ENCODE data around the gene BICRA.

BICRA gene

GRCh38 chr19:47693489-47693888, 84.6 kb downstream of the BICRA start:
- no peak for TF ChIP-seq CTCF (IDR thresholded peaks at IDR 0.05; ENCODE audit: unreplicated experiment in 3 of 3)
- no peak overlapping the region for H3K27ac Mint-ChIP-seq
- H3K9me3 Mint-ChIP-seq = no peaks in the 10 kb centered on the region
- peaks cover 27% of the 10 kb centered on the region for H3K36me3 Mint-ChIP-seq (ENCODE audit: low read depth)
- H3K4me3 Mint-ChIP-seq = no peak overlapping the region
- no peaks in the 10 kb centered on the region for H3K4me1 Mint-ChIP-seq
- H3K27me3 Mint-ChIP-seq (ENCODE audit: low read depth) = no peaks in the 10 kb centered on the region

GRCh38 chr19:47693903-47694302, 85.0 kb downstream of the BICRA start:
- Mint-ChIP-seq H3K9me3 (no peaks in the 10 kb centered on the region), H3K4me1 (no peaks in the 10 kb centered on the region), H3K4me3 (no peak overlapping the region), H3K27me3 (ENCODE audit: low read depth) (no peaks in the 10 kb centered on the region), H3K36me3 (ENCODE audit: low read depth) (peaks cover 27% of the 10 kb centered on the region), H3K27ac (no peak overlapping the region)
- TF ChIP-seq CTCF (IDR thresholded peaks at IDR 0.05; ENCODE audit: unreplicated experiment in 3 of 3) = no peak

GRCh38 chr19:47694466-47695273, 85.7 kb downstream of the BICRA start:
- Mint-ChIP-seq H3K4me3 (no peak overlapping the region), H3K4me1 (no peaks in the 10 kb centered on the region), H3K27me3 (ENCODE audit: low read depth) (no peaks in the 10 kb centered on the region), H3K27ac (no peak overlapping the region), H3K36me3 (ENCODE audit: low read depth) (peaks cover 28% of the 10 kb centered on the region), H3K9me3 (no peaks in the 10 kb centered on the region)
- no peak for TF ChIP-seq CTCF (IDR thresholded peaks at IDR 0.05; ENCODE audit: unreplicated experiment in 3 of 3)

GRCh38 chr19:47695533-47696262, 86.8 kb downstream of the BICRA start:
- no peaks in the 10 kb centered on the region for H3K27me3 Mint-ChIP-seq (ENCODE audit: low read depth)
- no peak overlapping the region for H3K27ac Mint-ChIP-seq
- H3K9me3 Mint-ChIP-seq = no peaks in the 10 kb centered on the region
- TF ChIP-seq CTCF (IDR thresholded peaks at IDR 0.05; ENCODE audit: unreplicated experiment in 3 of 3) = no peak
- H3K4me3 Mint-ChIP-seq = no peak overlapping the region
- H3K4me1 Mint-ChIP-seq = no peaks in the 10 kb centered on the region
- peaks cover 32% of the 10 kb centered on the region for H3K36me3 Mint-ChIP-seq (ENCODE audit: low read depth)

- H3K4me1 Mint-ChIP-seq = no peaks in the 10 kb centered on the region
- no peak overlapping the region for H3K27ac Mint-ChIP-seq
- no peak overlapping the region for H3K4me3 Mint-ChIP-seq
- H3K27me3 Mint-ChIP-seq (ENCODE audit: low read depth) = no peaks in the 10 kb centered on the region
- peaks cover 29% of the 10 kb centered on the region for H3K36me3 Mint-ChIP-seq (ENCODE audit: low read depth)
- TF ChIP-seq CTCF (IDR thresholded peaks at IDR 0.05; ENCODE audit: unreplicated experiment in 3 of 3) = no peak
- no peaks in the 10 kb centered on the region for H3K9me3 Mint-ChIP-seq
Observed at GRCh38 chr19:47696635-47697034, 87.7 kb downstream of the BICRA start.
